CD4-positive, alpha-beta T cell treated with Interleukin-10 for 1 hour (primary cell): ENCODE data around the gene XPOT.
A peak's percentile ranks its signal among the peaks of the same experiment; 100 is the strongest.

Experiments used
- DNase-seq: peaks from one replicate; pipeline ENCODE4 v3.0.0-alpha.2; 2020

Gene XPOT

GRCh38 chr12:64419696-64420095, 15.5 kb downstream of the XPOT start:
- DNase-seq: no peak

DNA sequence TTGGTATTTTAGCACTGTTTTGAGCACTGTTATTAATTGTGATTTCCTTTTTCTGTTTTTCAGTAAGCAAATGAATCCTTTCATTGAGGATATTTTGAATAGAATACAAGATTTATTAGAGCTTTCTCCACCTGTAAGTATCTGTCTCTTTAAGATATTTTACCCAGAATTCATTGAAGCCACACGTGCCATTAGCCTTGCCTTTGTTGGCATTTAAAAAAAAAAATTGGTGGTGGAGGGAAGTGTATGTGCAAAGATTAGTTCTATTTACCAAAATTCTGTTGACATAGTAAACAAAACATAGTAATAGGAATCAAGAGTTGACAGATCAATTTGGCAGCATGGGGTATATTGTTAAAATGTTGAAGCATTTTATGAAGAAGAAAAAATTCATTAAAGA, 23.8 kb downstream of the XPOT start:
- DNase-seq: no peak

- DNase-seq: no peak
Measured at GRCh38 chr12:64428956-64429355, 24.8 kb downstream of the XPOT start.

- no peak for DNase-seq
Measured at GRCh38 chr12:64430886-64431285, 26.7 kb downstream of the XPOT start.

DNA sequence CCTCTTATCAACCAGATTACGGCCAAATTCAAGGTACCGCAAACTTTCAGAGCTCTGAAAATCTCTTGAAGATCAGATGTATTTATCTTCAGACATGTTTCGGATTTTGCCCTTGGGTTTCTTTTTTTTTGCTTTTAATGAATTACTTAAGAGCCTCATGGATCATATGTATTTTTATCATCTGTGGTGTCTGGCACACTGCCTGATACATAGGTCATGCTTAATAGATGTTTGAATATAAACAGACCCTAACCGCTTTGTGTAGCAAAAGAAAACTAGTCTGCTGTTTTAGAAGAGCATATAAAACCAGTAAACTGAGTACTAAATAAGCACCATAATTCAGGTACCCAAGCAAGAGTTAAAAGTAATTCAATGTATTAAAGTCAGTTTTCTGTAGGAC, 27.6 kb downstream of the XPOT start:
- no peak for DNase-seq

DNA sequence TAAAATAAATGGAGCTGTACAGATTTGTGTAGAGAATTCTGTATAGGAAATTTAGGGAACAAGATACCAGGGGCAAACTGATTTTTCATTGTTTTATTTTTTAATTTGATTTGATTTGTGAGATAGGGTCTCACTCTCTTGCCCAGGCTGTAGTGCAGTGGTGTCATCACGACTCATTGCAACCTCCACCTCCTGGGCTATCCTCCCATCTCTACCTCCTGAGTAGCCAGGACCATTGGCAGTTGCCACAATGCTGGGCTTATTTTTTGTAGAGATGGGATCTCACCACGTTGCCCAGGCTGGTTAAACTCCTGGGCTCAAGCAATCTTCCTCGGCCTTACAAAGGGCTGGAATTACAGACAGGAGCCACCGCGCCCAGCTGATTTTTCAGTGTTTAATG, 29.7 kb downstream of the XPOT start:
- no peak for DNase-seq

GRCh38 chr12:64440100-64440499, 35.9 kb downstream of the XPOT start:
- DNase-seq: no peak

- no peak for DNase-seq
Measured at GRCh38 chr12:64445490-64445889, 41.3 kb downstream of the XPOT start.

DNA sequence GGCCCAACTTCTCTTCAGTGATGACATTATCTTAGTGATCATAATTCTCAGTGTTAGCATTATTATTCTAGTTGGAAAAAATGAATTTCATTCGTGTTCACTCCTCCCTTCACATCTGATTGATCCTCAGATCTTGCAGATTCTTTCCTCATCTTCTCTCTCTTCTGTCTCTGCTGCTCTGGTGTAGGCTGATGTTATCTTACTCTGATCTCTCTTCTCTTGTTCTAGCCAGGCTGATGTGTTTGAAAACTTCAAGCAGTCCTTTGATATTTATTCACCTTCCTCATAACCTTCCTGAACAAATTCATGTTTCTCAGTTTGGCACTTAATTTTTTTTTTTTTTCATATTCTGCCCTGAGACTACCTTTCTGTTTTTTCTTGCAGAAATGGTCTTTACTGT, 42.1 kb downstream of the XPOT start:
- DNase-seq: no peak

- no peak for DNase-seq
Measured at GRCh38 chr12:64450057-64450640, 46.0 kb downstream of the XPOT start.

DNA sequence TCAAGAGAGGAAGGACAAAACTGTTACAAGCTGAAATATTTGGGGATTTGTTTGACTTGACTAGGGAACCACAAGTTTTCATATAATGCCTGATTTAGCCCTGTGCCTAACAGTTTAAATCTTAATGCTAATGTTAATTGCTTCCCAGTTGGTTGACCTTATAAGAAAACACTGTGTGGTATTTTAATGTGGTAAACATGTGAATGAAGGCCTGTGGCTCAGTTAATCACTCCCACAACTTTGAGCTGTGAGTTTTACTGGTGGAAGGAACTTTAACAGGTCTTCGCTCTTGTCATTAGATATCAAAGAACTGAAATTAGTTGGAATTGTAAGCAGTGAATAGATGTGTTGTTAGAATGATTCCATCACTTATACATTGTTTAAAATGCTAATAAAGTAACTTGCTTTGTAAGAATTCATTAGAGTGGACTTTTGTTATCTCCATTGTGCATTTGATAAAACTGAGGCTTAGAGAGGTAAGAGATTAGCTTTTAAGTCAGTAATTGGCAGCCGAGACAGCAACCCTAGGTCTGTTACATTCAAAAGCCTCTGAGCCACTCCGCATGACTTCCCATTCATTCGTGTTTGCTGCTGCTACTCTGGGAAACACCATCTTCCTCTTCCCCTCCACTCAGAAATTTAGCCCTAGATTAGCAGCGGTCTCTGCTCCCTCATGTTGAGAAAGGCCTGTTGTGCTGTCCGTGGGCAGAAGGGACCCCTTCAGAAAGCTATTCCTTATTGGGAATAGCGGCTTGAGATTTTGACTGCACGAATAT, 46.7 kb downstream of the XPOT start:
- no peak for DNase-seq

DNA sequence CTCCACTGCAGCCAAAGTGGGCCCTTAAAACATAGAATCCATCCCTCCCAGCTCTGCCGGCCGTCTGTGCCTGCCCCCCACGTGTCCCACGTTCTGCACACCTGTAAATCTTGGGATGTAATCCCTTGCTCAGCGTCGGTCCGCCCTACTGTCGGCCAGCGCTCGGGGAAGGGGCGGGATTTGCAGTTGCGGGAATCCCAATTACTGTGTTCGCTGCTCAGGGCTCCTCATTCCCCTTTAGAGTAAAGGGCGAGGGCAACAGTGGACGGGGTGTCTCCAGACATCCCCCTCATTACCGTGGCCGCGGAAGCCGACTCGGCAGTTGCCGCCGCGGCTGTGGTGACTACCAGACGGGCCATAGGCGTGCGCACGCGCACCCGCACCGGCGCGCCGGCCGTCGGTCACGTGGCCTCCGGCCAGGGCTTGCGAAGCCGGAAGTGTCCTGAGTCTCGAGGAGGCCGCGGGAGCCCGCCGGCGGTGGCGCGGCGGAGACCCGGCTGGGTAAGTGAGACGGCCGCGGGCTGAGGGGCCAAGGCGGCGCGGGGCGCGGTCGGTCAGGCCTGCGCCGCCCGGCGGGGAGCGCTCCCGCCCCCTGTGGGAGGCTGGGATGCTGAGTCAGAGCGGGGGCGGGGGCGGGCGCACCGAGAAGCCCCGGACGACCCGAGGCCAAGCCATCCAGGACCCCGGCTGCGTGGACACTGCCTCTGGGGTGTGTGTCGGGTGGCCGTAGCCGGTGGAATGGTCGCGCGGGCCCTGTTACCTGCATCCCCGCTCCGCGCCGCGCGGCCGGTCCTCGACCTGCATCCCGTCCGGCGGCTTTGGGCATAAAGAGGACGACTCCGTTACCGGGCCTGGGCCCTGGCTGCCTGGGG, 47.7 kb downstream of the XPOT start, which contains the start of gene TBK1:
TBK1 (plus strand) TSS at position 434 of the 872 bp plus-strand sequence. CDS start 3,751 bp downstream, outside the sequence.
- DNase-seq: peak; percentile 70

GRCh38 chr12:64452559-64453329, 48.6 kb downstream of the XPOT start:
- DNase-seq: peak; percentile 43

DNA sequence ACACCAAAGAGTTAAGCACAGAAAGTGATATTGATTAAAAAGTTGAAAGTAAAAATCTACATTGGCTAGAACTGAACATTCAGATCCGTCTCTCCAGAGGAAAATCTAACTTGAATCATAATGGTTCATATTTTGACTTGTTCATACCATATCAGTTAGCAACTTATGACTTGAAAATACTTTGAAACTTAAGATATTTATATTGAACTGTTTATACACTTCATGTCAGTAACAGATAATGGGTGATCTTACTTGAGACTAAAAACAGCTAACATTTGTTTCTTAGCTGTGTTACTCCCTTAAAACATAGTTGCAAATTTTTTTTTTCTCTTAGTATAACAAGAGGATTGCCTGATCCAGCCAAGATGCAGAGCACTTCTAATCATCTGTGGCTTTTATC, 51.3 kb downstream of the XPOT start:
- DNase-seq: no peak

DNA sequence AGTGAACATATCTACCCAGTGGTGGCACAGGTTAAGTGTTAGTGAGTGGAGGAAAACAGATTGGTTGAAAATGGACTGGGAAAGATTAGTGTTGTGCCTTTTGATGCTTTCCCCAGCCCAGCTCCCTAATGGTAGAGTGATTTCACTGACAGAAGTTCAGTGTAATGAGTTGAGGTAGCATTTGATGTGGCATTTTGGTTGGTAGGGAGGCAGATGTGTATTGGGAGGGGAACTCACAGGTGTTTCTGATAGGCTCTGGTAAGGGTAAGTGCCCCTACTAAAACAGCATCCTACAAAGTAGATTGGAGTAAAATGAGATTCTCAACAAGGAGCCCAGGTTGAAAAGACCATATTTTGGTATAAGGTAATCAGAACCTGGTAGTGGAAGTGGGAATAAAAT, 51.9 kb downstream of the XPOT start:
- DNase-seq: peak; percentile 32

DNA sequence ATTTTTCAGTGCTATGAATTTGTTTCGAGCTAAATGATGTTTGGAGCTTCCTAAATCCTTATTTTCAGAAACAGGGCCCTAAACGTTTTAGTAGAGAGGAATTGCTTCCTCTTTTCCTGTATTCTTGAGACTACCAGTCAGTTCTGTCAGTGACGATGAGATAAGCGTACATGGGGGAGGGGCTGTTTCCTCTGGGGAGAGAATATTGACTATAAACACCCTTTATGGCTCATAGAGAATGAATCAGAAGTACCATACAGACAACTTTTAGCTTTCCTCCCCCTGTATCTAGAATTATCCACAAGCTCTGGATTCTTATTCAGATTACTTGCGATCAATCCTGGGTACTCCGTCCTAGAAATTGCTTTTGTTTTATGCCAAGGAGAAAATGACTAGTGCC, 52.8 kb downstream of the XPOT start:
- peak; percentile 49 for DNase-seq

- DNase-seq: no peak
Measured at GRCh38 chr12:64457466-64457865, 53.3 kb downstream of the XPOT start.

DNA sequence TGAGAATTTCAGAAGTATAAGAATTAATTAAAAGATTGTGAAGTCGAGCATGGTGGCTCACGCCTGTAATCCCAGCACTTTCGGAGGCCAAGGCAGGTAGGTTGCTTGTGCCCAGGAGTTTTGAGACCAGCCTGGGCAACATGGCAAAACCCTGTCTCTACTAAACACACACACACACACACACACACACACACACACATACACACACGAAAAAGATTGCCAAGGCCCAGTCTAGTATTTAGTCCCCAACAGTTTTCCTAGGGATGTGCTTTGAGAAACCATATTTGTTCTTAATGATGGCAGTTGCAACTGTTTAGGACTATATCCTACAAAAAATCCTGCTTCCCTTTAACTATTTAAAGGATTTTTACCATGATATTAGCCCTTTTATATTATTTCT, 53.7 kb downstream of the XPOT start:
- no peak for DNase-seq

DNA sequence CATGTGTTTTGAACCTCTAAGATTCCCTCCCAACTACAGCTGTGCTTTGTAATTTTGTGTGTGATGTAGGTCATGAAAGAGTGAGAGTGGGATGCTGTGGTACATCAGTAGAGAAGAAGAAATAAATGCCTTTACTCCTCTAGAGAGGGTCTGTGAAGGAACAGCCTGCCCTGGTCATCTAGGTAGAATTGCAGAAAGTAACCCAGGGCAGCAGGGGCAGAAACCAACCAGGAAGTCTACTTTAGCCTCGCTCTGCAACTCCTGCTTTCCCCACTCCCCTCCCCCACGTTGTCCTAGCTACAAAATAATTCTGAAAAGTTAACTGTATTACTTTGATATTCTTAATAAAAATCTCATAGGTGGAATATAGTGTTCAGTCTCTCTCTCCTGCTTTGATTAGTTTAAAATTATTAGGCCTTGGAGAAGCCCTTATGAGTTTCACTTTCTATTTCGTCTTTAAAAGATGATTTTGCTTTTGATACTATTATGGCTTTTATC, 55.3 kb downstream of the XPOT start:
- DNase-seq: peak; percentile 28

GRCh38 chr12:64461634-64462414, 57.6 kb downstream of the XPOT start:
- no peak for DNase-seq

GRCh38 chr12:64466178-64466577, 62.0 kb downstream of the XPOT start:
- no peak for DNase-seq

DNA sequence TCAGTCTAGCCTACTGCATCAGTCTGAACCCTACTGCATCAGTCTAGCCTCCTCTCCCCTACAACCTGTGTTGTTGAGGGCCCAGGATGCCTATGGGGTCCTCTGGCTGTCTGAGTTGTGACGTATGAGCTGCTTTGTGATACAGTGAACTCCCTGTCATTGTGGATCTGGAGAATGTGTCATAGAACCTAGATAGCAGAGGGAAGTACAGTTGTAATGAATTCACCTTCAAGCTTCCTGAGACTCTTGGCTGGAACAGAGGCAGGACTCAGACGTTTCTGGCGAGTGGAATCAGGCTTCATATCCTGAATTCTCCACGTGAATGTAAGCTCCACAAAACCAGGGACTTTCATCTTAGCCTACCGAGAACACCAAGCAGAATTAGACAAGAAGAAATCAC, 64.8 kb downstream of the XPOT start:
- DNase-seq: no peak
